Measurements from ENCODE around the gene SMIM43.

DNA sequence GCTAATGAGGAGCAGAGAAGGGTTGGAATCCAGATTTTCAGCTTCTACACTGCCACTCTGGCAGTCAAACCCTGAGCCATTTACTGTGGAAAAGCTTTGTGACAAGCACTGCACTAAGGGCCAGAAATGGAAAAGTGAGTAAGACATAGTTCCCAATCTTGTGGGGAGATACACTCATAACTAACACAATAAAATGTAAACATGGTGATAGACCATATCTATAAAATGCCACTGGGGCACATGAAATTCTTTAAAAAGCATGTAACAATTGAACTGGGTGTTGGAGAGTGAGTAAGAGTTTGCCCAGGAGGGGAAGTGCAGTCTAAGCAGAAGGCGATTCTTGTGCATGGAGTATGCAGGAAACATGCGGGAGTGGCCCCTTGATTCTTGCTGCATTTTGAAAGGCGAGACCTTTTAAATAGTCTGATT is 36.2 kb downstream of the SMIM43 start:
- TF ChIP-seq CTCF (IDR thresholded peaks at IDR 0.05) (no peak), POLR2A (IDR thresholded peaks at IDR 0.05) (no peak), EP300 (IDR thresholded peaks at IDR 0.05) (no peak)

All from suprapubic skin (tissue), 3 donors.